HepG2 (cell line): ENCODE measurements around the gene HS6ST1. TPM values are rescaled to one million over a fixed set of nuclear protein-coding genes. Genes with fewer than 3 reads are reported as not detected.
A peak's percentile ranks its signal among the peaks of the same experiment; 100 is the strongest.

Experiments used
- HIVEP1 ChIP-seq: sonication (generic); formaldehyde crosslinking; IDR thresholded peaks from 2 replicates; pipeline ENCODE4 v1.4.0; 2020; ENCODE audit warnings: mild to moderate bottlenecking, missing genetic modification reagents
- JARID2 ChIP-seq: sonication (generic); formaldehyde crosslinking; IDR thresholded peaks from 2 replicates; pipeline ENCODE4 v1.8.1; 2023; ENCODE audit warnings: missing genetic modification reagents, inconsistent platforms; ENCODE audit not compliant: insufficient replicate concordance
- ZBTB26 ChIP-seq: IDR thresholded peaks from 2 replicates; pipeline ENCODE4 v1.6.1; 2016; ENCODE audit warnings: missing compliant biosample characterization, missing genetic modification reagents, borderline replicate concordance
- ZNF484 ChIP-seq: sonication (generic); formaldehyde crosslinking; IDR thresholded peaks from 2 replicates; pipeline ENCODE4 v1.5.1; 2020; ENCODE audit warnings: mild to moderate bottlenecking, low read depth, missing genetic modification reagents, borderline replicate concordance
- polyA plus RNA-seq, 8 experiments: library from polyadenylated mRNA; depleted of rRNA in 3 of 8; stranded (reverse) in 7 of 8; unstranded in 1 of 8; fragments of >200 nt; fragmentation: Illumina TruSeq in 4 of 8; extraction: Trizol in 4 of 8; gene quantifications; 2 replicates each; pipeline versions ENCODE4 v1.2.1 to v1.2.3, GENCODE V29; 2011 to 2016; ENCODE audit warnings: low read depth in 4 of 8, missing spikeins in 1 of 8, mixed read lengths in 1 of 8; ENCODE audit not compliant: insufficient read depth in 1 of 8
- total RNA-seq, 5 experiments: library from RNA; depleted of rRNA; stranded (reverse); fragments of >200 nt; fragmentation: Illumina TruSeq; extraction: Trizol; gene quantifications; 2 replicates each; pipeline ENCODE4 v1.2.3, GENCODE V29; 2016; ENCODE audit warnings: low read depth in 1 of 5
- TF ChIP-seq, protein P1 (sequence below): sonication (generic); formaldehyde crosslinking; IDR thresholded peaks from 2 replicates; pipeline ENCODE4 v1.4.0; 2020; ENCODE audit warnings: missing genetic modification reagents

The HS6ST1 gene
- total and polyA plus RNA-seq, 2 of the 13 experiments (the other 11 are each of a cell fraction or from before 2014, with no cell fraction given), result 34.5 to 84.6 TPM

DNA sequence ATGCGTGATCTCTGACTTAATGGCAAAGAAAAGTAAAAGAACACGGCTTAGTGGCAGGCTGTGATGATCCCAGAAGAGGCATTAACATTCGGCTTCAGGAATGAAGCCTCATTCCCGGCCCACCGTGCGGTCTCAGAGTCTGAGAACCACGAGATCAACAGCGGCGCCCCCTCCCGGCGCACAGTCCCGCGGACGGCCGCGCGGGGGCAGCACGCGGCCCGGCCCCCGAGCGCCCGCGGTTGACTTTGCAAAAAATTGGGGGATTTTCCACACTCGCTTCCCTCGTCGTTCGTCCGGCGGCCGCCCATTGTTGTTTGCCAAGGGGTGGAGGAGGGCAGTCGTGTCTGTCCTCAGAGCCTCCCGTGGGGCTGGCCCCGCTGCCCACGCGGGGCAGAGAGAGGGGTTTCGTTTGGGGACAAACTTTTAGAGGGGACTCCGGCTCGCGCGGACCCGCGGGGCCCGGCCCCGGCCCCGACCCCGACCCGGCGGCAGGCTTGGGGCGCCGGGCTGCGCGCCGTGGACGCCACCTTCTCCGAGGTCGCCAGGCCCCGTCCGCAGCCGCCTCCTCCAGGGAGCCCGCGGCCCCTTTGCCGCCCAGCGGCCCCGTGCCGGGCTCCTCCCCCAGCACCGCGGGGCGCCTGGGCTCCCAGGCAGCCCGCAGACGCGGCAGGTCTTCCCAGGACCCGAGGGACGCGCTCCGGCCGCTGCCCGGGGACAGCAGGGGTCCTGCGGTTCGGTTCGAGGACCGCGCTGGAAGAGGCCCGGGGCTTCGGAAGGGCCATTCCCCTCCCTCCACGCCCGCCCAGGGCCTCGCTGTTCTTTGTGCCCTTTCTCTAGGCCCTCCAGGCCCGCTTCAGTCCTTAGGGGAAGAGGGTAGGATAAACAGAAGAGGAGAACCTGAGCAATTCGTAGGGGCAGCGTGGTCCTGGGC, 3.4 kb upstream of the HS6ST1 start (continued):
- TF ChIP-seq, protein P1, sequence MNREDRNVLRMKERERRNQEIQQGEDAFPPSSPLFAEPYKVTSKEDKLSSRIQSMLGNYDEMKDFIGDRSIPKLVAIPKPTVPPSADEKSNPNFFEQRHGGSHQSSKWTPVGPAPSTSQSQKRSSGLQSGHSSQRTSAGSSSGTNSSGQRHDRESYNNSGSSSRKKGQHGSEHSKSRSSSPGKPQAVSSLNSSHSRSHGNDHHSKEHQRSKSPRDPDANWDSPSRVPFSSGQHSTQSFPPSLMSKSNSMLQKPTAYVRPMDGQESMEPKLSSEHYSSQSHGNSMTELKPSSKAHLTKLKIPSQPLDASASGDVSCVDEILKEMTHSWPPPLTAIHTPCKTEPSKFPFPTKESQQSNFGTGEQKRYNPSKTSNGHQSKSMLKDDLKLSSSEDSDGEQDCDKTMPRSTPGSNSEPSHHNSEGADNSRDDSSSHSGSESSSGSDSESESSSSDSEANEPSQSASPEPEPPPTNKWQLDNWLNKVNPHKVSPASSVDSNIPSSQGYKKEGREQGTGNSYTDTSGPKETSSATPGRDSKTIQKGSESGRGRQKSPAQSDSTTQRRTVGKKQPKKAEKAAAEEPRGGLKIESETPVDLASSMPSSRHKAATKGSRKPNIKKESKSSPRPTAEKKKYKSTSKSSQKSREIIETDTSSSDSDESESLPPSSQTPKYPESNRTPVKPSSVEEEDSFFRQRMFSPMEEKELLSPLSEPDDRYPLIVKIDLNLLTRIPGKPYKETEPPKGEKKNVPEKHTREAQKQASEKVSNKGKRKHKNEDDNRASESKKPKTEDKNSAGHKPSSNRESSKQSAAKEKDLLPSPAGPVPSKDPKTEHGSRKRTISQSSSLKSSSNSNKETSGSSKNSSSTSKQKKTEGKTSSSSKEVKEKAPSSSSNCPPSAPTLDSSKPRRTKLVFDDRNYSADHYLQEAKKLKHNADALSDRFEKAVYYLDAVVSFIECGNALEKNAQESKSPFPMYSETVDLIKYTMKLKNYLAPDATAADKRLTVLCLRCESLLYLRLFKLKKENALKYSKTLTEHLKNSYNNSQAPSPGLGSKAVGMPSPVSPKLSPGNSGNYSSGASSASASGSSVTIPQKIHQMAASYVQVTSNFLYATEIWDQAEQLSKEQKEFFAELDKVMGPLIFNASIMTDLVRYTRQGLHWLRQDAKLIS (CRISPR knock-in tag), result no peak
- TF ChIP-seq ZBTB26 (no peak; the same call in 1 of the 2 replicates), JARID2 (CRISPR knock-in tag) (no peak), HIVEP1 (peak; percentile 69; the same call in 1 of the 2 replicates), ZNF484 (no peak)
